Measurements from ENCODE around the gene MERTK. TPM values are rescaled to one million over a fixed set of nuclear protein-coding genes. Genes with fewer than 3 reads are reported as not detected.

The MERTK gene
- total and polyA plus RNA-seq, 2 of the 13 experiments (the other 11 are each of a cell fraction or from before 2014, with no cell fraction given): 37.3 to 44.7 TPM

DNA sequence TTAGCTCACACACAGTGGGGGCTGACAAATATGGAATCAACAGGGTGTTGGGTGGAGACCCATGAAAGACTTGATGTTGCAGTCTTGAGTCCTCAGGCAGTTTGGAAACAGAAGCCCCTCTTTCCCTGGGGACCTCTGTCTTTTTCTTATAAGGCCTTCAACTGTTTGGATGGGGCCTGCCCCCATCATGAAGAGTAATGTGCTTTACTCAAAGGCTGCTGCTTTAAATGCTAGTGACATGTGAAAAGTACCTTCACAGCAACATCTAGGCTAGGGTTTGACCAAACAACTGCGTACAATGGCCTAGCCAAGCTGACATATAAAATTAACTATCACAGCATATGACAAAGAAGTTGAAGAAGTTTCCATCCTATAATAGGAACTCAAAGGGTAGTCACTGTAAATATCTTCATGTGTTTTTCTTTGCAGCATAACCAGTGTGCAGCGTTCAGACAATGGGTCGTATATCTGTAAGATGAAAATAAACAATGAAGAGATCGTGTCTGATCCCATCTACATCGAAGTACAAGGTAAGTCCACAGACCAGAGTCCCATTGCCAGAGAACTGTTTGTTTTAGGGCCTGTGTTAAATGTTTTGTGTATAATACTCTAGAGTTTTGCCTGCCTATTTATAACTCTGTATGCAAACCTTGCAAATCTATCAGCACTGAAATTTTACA lies 46.3 kb downstream of the MERTK start (continued):
- TF ChIP-seq, protein P1, sequence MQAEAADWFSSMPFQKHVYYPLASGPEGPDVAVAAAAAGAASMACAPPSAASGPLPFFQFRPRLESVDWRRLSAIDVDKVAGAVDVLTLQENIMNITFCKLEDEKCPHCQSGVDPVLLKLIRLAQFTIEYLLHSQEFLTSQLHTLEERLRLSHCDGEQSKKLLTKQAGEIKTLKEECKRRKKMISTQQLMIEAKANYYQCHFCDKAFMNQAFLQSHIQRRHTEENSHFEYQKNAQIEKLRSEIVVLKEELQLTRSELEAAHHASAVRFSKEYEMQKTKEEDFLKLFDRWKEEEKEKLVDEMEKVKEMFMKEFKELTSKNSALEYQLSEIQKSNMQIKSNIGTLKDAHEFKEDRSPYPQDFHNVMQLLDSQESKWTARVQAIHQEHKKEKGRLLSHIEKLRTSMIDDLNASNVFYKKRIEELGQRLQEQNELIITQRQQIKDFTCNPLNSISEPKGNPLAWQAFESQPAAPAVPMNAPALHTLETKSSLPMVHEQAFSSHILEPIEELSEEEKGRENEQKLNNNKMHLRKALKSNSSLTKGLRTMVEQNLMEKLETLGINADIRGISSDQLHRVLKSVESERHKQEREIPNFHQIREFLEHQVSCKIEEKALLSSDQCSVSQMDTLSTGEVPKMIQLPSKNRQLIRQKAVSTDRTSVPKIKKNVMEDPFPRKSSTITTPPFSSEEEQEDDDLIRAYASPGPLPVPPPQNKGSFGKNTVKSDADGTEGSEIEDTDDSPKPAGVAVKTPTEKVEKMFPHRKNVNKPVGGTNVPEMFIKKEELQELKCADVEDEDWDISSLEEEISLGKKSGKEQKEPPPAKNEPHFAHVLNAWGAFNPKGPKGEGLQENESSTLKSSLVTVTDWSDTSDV (CRISPR knock-in tag; IDR thresholded peaks at IDR 0.05): no peak
- TF ChIP-seq NONO (IDR thresholded peaks at IDR 0.05) (no peak), NONO (CRISPR knock-in tag; conservative IDR thresholded peaks at IDR 0.05) (no peak), ZSCAN22 (CRISPR knock-in tag; IDR thresholded peaks at IDR 0.05) (0 out of 2 replicates have a peak, but pooled peaks have one; percentile 15), ELK4 (CRISPR knock-in tag; IDR thresholded peaks at IDR 0.05; ENCODE audit: borderline replicate concordance) (no peak), NFIC (IDR thresholded peaks at IDR 0.05; ENCODE audit: low read length) (peak; percentile 66; the same call in 1 of the 2 replicates), SIX1 (CRISPR knock-in tag; IDR thresholded peaks at IDR 0.05; ENCODE audit: borderline replicate concordance) (no peak), IRF9 (CRISPR knock-in tag; IDR thresholded peaks at IDR 0.05; ENCODE audit: borderline replicate concordance) (no peak), FOXP1 (IDR thresholded peaks at IDR 0.05) (no peak), FOXP1 (CRISPR knock-in tag; IDR thresholded peaks at IDR 0.05) (peak; percentile 78), SALL1 (CRISPR knock-in tag; IDR thresholded peaks at IDR 0.05) (peak; percentile 63; the same call in 1 of the 2 replicates), ZNF878 (CRISPR knock-in tag; IDR thresholded peaks at IDR 0.05) (0 out of 2 replicates have a peak, but pooled peaks have one; percentile 23), CEBPG (CRISPR knock-in tag; IDR thresholded peaks at IDR 0.05) (0 out of 2 replicates have a peak, but pooled peaks have one; percentile 10), ZNF484 (CRISPR knock-in tag; IDR thresholded peaks at IDR 0.05; ENCODE audit: borderline replicate concordance, low read depth) (no peak), ZNF839 (CRISPR knock-in tag; IDR thresholded peaks at IDR 0.05; ENCODE audit: borderline replicate concordance) (no peak), KLF16 (CRISPR knock-in tag; IDR thresholded peaks at IDR 0.05) (no peak), DNMT1 (CRISPR knock-in tag; IDR thresholded peaks at IDR 0.05) (no peak), TCF7 (IDR thresholded peaks at IDR 0.05; ENCODE audit: low read depth) (peak; percentile 57; the same call in 1 of the 2 replicates), ZBTB42 (CRISPR knock-in tag; IDR thresholded peaks at IDR 0.05) (no peak)
- TF ChIP-seq, protein P2, sequence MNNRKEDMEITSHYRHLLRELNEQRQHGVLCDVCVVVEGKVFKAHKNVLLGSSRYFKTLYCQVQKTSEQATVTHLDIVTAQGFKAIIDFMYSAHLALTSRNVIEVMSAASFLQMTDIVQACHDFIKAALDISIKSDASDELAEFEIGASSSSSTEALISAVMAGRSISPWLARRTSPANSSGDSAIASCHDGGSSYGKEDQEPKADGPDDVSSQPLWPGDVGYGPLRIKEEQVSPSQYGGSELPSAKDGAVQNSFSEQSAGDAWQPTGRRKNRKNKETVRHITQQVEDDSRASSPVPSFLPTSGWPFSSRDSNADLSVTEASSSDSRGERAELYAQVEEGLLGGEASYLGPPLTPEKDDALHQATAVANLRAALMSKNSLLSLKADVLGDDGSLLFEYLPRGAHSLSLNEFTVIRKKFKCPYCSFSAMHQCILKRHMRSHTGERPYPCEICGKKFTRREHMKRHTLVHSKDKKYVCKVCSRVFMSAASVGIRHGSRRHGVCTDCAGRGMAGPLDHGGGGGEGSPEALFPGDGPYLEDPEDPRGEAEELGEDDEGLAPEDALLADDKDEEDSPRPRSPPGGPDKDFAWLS (CRISPR knock-in tag; IDR thresholded peaks at IDR 0.05; ENCODE audit: borderline replicate concordance): no peak
- TF ChIP-seq, protein P3, sequence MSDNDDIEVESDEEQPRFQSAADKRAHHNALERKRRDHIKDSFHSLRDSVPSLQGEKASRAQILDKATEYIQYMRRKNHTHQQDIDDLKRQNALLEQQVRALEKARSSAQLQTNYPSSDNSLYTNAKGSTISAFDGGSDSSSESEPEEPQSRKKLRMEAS (IDR thresholded peaks at IDR 0.05): 0 out of 2 replicates have a peak, but pooled peaks have one; percentile 49
- TF ChIP-seq, protein P4, sequence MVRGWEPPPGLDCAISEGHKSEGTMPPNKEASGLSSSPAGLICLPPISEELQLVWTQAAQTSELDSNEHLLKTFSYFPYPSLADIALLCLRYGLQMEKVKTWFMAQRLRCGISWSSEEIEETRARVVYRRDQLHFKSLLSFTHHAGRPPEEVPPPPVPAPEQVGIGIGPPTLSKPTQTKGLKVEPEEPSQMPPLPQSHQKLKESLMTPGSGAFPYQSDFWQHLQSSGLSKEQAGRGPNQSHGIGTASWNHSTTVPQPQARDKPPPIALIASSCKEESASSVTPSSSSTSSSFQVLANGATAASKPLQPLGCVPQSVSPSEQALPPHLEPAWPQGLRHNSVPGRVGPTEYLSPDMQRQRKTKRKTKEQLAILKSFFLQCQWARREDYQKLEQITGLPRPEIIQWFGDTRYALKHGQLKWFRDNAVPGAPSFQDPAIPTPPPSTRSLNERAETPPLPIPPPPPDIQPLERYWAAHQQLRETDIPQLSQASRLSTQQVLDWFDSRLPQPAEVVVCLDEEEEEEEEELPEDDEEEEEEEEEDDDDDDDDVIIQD (CRISPR knock-in tag; IDR thresholded peaks at IDR 0.05; ENCODE audit: low read depth): peak; percentile 75; the same call in 1 of the 2 replicates
